COLO668 (cell line): ENCODE measurements around the gene ENOX1.

Experiments
- DNase-seq: peaks from one replicate; lab custom pipeline; 2025; ENCODE audit not compliant: unreplicated experiment; lab: John Stamatoyannopoulos, UW

Gene ENOX1

DNA sequence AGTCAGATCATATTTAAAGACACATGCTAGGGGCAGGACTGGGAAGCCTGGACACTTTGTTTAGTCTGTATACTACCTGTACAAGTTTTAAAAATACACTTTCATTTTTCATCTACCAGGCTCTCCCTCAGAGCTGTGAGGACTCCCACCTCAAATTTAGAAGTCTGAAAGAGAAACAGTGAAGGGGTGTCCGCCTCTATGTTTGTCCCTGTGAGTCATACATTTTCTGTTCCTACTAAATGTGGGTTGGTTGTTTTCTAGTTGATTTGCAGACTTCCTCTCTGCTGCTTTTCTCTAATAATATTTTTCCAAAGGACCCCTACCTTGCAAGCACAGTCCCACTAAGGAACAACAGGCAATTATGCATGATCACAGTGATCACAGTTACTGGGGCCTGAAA is 110.5 kb downstream of the ENOX1 start:
- DNase-seq, result no peak

DNA sequence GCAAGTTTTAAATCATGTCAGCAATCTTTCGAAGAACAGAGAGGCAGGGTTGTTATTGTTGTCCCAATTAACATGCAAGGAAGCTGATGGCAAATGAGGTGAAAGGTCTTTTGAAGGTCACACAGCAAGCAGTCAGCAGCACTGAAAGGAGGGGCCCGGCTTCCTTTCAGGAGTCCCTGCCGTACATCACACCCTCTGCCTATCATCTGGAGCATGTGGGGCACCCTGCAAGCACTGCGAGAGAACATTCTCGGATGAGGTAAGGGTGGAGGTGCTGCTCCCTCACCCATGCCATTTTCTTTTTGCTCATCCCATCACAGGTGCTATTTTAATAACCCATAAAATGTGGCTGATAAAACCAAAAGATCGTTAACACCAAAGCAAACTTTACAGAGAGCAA is 111.2 kb downstream of the ENOX1 start:
- no peak for DNase-seq

- no peak for DNase-seq
Measured at GRCh38 chr13:43669964-43670363, 116.8 kb downstream of the ENOX1 start.

DNA sequence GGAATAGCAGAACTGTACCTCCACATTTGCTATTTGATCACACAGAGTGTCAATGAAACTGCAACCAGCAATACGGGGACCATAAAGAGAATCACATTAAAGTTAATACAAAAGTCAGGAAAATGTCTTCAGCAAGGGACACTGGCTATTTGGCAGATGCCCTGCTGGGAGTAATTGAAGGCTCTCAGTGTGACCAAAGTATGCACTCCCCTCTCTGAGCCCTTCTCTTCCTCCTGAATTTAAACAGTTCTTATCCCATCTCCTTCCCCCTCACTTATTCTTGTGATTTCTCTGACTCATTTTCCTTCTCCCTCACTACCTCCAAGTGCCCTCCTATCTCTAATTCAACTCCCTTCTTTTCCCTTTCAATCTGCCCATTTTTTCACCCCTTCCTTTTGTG is 117.7 kb downstream of the ENOX1 start:
- DNase-seq, result no peak

- no peak for DNase-seq
Measured at GRCh38 chr13:43666403-43666802, 120.4 kb downstream of the ENOX1 start.

- no peak for DNase-seq
Measured at GRCh38 chr13:43665388-43665787, 121.4 kb downstream of the ENOX1 start.

- DNase-seq, result no peak
Measured at GRCh38 chr13:43664700-43665191, 122.0 kb downstream of the ENOX1 start.

GRCh38 chr13:43663474-43664090 is 123.2 kb downstream of the ENOX1 start:
- DNase-seq, result no peak

DNA sequence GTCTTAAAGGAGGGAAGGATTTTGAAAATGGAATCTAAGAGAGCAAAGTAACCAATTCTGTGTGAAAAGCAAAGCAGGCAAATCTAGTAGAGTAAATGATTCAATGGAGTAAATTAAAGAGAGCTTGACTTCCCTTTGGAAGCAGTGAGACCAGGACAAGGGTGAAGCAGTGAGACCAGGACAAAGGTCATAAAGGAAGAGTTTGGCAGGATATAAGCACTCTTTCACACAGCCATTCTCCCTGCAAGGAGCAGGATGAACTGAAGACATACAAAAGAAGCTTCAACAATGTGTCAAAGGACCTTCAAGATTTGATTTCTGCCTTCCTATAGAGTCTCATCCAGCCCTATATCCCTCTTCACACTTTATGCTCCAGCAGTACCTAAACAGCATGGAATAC is 123.8 kb downstream of the ENOX1 start:
- no peak for DNase-seq

DNA sequence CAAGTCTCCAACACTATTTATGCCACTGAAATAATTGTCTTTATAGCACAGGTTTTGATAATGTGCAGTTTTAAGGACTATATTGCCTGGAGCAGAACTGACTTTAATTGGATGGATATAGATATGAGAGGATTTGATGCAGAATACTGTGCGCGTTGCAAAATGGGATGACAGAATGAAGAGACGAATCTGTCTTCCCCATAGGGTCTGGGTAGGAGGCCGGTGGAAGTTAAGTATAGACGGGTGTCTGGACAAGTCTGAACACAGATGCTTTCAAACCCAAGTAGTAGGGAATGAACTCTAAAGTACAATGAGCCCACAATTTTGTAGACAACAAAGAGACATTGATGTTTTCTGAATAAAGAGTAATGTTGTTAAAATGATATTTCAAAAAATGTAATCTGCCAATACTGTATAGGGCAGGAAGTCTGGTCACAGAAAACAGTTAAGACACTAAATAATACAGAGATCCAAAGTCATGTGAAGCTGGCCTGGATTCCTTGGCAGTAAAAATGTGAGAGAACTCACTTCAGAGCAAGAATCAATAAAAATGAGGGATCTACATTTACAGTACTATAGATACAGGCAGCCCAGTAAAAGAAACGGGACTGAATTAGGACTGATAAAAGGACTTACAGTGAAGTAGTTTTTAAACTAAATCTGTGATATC is 125.5 kb downstream of the ENOX1 start:
- DNase-seq, result no peak

GRCh38 chr13:43657485-43657884 is 129.3 kb downstream of the ENOX1 start:
- DNase-seq, result no peak

GRCh38 chr13:43653980-43654379 is 132.8 kb downstream of the ENOX1 start:
- no peak for DNase-seq

DNA sequence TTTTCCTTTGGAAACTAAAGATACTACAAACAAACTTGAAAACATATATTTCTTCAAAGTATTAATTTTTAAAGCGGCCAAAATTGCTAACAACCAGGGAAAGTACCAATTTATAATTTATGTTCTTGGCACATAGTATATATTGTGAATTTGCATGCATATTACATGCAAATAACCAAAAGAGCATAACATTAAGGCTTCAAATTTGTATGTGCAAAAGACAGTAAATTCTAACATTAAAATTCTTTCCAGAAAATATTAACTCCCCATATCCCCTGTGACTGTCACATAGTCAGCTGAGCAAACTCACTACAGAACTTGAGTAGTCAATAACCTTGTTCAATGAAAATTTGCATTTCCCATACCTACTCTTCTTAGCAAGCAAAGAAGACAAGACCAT is 133.4 kb downstream of the ENOX1 start:
- DNase-seq, result no peak

GRCh38 chr13:43652760-43653159 is 134.0 kb downstream of the ENOX1 start:
- DNase-seq, result no peak

DNA sequence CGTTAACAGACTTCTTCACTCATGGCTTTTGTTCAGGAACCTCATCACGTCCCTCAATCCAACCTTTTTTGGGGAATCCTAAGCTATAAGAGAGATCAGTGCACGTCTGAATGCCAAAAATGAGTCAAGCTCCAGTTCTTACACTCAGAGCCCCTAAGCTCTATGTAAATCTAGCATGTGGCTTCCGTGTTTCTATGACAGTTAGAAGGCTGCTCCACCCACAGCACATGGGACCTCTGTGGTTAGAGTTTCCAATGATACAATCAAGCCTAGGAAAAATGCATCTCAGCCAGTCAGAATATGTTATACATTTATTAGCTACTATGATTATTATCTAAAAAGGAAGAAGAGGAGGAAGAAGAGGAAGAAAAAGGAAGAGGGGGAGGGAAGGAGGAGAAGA is 135.9 kb downstream of the ENOX1 start:
- no peak for DNase-seq

DNA sequence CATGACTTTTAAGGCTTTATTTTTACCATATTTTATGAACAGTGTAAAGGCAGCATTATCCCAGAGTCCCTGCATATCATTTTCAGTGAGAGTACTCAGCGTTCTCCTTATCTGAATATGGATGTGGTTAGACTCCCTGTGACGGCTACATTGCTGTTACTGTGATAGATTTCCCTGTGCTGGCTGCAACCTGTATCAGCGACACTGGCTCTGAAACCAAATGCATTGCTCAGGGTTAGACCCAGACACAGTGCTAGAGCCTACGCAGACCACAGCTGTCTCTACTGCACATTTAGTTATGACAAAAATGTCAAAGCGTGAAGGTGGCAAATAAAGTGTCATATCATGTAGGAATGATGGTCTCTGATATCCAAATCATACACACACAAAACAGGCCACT is 138.0 kb downstream of the ENOX1 start:
- no peak for DNase-seq

DNA sequence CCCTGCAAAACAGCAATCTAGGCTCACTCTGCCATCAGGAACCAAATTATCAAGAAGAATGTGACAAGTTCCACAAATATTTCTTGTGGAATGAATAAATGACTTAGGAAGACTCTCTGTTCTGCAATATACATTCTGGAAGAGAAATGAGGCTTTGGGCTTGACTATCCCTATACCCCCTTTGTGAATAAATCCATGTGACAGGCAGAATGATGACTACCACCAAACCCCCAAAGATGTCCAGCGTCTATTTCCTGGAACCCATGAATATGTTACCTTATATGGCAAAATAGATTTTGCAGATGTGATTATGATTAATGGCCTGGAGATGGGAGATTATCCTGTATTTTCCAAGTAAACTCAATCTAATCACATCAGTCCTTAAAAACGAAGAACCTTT is 139.3 kb downstream of the ENOX1 start:
- no peak for DNase-seq

GRCh38 chr13:43640476-43640875 is 146.3 kb downstream of the ENOX1 start:
- no peak for DNase-seq

DNA sequence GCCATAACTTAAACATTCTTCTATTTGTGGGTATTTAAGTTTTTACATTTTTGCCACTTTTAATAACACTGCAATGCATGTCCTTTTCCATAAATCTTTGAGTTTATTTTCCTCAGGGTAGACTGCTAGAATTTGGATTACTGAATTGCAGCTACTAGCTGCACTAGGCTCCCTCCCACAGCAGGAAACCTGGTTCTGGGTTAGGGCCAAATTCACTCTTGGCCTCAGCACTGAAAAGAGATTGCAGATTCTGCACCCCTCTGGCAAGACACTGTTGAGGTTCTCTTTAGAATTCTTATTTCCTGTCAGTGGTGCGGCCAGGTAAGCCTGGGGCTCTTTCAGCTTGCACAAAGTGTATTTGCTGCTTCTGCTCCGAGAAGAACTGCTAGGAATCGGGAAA is 155.7 kb downstream of the ENOX1 start:
- DNase-seq, result no peak

- no peak for DNase-seq
Measured at GRCh38 chr13:43629691-43630480, 156.9 kb downstream of the ENOX1 start.

- DNase-seq, result no peak
Measured at GRCh38 chr13:43626994-43627393, 159.8 kb downstream of the ENOX1 start.

DNA sequence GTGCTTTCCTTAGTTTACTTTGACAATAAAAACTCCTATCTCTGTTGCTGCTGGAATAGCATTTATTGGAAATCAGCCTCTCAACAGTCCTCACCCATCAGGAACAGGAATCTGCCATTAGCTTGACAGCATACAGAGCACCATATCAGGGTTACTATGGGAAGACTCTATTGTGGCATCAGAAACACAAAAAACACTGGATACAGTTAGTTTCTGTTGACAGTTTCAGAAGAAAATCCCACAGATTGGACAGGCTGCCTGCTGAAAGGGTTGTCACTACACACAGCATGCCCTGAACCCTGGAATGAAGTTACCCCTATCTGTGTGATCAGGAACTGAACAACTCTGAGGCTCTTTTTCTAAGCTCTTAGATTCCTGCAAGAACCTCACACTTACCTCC is 172.7 kb downstream of the ENOX1 start:
- DNase-seq, result no peak
